NCI-H128 (cell line): ENCODE data around the gene ANXA7.

Experiments used
- DNase-seq: peaks from one replicate; lab custom pipeline; 2025; ENCODE audit not compliant: unreplicated experiment; lab: John Stamatoyannopoulos, UW

Gene ANXA7

DNA sequence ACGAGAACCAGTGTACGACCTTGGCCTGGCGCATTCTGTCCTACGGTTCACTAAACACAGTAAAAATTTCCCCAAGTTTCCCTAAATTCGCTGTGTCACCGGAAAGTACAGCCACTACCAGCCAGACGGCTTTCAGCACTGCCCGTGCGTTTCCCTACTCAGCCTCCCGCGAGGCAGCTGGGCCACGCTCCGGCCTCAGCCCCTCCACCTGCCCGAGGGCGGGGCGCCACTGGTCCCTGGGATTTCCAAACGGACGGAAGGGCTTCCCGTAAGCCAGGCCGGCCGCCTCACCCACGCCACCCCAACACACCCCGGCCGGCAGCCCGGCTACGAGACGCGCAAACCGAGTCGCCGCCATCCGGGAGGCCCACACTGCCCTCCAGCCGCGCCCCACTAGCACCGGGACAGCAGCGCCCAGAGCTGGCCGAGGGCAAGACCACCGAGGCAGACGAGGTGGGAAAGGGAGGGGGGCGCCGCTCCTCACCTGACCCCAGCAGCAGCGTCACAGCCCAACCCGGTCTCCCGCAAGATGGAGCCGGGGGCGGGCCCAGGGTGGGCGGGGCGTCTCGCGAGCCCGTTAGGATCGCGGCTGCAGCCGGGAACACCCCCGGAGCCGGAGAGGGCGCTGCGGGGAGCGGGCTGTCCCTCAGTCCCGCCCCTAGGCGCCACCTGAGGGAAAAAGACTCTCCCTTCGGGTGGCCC lies at the start of gene ANXA7:
Gene ANXA7 (minus strand): TSS at position 531 of the 702 bp plus-strand sequence. CDS start 13,202 bp downstream, outside the sequence.
- peak; percentile 51 for DNase-seq

DNA sequence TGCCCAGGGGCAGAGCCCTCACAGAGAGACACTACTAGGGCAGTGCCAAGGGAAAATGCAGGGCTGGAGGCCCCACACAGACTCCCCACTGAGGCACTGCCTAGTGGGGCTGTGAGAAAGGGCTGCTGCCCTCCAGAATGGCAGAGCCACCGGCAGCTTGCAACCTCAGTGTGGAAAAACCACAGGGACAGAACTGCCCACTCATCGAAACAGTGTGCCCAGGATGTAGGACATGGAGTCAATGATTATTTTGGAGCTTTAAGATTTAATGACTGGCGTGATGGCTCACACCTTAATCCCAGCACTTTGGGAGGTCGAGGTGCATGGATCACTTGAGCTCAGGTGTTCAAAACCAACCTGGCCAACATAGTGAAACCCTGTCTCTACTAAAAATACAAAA lies 47.0 kb upstream of the ANXA7 start:
- DNase-seq = no peak

DNA sequence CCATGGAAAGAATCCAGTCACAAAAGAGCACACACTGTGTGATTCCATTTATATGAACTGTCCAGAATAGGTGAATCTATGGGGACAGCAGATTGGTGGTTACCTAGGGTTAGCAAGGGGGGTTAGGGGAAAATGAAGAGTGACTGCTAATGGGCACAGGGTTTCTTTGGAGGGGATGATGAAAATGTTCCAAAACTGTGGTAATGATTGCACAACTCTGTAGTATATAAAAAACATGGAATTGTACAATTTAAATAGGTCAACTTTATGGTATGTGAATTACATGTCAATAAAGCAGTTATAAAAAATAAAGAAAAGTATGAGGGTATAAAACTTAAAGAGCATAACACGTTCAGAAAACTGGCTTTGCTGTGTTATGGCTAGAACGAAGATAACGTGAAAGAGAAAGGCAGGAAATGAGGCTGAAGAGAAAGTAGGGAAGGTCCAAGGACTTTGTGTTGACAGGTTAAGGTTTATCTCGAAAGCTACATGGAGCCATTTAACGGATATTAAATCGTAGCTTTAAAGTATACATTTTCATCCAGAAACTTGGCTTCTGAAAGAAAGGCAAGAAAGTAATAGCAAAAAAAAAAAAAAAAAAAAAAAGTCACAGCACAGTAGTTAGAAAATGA lies 45.9 kb upstream of the ANXA7 start:
- no peak for DNase-seq

DNA sequence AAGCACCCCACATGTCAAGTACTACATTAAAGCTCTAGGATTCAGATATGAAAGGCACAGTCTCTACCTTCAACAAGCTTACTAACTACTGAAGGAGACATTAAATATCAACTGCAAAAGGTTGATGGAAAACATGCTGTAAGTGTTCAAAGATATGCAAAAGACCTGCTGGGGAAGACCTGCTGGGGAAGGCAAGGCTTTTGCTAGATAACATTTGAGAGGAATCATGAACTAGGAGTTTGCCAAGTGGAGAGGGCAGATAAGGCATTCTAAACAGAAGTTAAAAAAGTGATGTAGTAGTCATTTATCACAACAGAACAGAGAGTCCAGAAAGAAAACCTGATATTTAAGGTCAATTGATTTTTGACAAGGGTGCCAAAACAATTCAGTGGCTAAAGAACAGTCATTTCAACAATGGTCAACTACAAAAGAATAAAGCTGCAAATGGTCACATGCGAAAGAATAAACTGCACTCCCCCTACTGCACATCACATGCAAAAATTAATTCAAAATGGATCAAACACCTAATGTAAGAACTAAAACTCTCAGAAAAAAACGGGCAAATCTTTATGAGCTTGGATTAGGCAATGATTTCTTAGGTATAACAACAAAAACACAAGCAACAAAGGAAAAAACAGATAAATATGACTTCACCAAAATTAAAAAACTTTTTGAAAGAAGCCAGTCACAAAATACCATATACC lies 42.5 kb upstream of the ANXA7 start:
- DNase-seq = no peak

DNA sequence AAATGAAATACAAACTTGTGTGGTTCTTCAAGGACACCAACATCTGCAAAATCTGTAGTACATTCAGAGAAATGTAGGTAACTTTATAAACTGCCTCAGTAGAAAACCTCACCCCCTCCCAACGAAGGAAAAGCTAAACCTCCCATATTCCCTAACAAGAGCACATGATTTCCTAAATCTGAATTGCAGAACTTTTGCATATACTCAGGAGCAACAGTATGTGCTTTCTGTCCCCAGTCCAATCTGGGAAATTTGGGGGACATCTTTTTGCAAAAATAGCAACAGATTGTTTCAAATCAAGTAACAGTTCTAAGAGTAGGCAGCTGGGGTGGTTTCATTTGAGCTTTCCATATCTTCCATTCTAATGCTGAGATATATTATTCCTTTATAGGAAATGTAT lies 35.3 kb upstream of the ANXA7 start:
- DNase-seq = no peak

DNA sequence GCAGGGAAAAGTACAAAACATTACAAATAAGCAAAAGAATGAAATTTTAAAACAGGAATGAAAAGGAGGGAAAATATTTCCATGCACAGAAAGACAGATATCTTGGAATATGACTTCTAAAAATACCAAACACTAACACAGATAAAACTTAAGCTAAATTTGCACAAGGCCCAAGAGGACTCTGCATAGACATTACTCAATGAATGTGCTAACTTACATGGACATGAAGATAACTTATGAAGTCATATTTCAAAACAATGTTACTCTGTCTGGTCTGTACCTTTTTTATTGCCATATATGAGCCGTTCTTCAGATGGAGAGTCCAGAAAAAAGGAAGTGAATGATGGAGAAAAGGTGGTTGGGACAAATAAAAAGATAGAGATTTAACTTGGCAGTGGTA lies 34.5 kb upstream of the ANXA7 start:
- no peak for DNase-seq

DNA sequence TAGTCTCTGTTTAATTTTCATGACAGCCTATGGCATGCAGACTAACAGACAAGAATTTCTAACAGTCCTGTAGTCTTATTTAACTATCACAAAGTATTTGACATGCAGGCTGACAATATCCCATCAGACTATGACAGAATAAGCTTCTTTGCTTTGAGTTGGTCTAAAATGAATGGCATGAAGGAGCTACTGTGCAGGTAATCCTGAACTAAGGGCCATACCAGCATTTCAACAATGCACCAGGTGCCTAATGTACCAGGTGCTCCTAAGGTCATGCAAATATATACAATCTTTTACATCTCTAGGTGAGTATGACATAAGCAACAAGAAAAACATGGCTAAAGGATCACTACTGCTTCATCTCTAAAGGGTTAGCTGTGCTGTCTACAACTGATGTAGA lies 33.1 kb upstream of the ANXA7 start:
- no peak for DNase-seq

DNA sequence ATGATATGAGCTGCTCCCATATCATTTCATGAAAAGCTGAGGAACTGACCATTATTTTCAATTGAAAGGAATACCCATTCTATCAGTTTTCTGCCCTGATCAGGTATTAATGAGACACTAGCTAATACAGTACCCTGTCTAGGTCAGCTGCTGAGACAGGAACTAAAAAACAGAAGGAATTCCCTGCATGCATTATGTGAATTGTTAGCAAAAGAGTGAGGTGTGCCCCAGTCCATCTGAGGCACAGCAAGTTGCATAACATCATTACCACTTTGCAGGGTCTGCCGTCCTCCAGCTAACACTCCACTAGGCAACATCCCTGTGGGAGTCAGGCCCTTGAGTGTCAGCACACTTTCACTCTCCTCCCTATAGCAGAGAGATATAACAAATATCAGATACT lies 30.6 kb upstream of the ANXA7 start:
- DNase-seq = no peak

DNA sequence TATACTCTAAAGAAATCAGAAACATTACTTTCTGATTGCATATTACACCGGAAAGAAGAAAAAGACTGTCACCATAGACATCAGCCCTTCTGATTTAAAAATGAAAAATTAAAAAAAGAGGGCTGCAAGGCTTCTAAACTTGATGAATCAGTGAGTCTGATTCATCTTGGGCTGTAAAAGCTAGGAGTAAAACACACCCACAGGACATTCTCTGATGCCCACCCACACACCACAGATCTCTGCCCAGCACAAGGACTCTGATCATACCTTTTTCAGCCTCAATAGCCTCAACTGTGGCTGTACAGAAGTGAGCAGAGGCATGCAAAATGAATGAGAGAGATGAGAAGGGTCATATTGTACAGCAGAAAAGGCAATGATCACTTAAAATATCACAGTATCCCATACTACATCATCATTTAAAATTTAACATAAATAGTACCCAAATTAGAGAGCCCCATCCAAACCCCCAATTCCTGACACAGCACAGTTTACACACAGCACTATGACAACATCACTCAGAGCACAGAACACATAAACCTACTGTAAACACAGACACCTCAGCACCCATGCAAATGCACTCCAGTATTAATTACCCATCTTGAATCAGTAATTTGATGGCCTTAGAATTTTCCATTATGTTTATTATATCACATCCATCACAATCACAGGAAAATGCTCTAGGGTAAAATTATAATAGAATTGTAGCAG lies 25.9 kb upstream of the ANXA7 start:
- no peak for DNase-seq

DNA sequence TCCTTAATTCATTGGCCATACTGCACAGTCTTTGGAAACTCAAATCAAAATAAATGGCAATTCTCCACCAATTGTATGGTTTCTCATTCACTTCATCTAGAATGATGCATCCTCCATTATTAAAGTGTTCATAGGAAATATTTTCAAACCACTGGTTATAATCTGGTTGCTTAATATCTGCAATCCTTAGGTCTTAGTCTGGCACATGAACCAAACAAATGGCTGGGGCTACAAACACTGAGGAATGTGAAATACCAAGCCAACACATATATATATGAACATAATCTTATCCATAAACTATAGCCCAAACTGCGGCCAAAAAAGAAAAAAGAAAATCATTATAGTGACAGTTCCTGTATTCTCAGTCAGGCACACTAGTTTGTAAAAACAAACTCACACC lies 25.2 kb upstream of the ANXA7 start:
- DNase-seq = no peak

DNA sequence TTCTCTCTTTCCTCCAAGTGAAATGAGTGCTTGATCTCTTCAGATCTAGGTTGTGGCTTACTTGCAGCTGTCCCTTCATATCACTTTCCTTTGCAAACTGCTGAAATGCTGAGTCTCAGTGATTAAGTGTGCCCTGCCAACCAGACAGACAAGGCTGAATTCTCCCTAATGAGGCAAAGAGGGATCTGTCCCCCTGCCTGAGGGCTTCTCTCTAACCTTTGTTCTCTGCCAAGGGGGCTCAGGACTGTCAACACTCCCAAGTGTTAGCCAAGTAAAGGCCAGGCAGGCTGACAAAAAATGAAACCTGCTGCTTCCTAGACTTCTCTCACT lies 19.6 kb upstream of the ANXA7 start, which contains the start of gene MSS51:
Gene MSS51 (minus strand): TSS at position 24 of the 330 bp plus-strand sequence. CDS start 5,277 bp downstream, outside the sequence.
- DNase-seq = no peak

DNA sequence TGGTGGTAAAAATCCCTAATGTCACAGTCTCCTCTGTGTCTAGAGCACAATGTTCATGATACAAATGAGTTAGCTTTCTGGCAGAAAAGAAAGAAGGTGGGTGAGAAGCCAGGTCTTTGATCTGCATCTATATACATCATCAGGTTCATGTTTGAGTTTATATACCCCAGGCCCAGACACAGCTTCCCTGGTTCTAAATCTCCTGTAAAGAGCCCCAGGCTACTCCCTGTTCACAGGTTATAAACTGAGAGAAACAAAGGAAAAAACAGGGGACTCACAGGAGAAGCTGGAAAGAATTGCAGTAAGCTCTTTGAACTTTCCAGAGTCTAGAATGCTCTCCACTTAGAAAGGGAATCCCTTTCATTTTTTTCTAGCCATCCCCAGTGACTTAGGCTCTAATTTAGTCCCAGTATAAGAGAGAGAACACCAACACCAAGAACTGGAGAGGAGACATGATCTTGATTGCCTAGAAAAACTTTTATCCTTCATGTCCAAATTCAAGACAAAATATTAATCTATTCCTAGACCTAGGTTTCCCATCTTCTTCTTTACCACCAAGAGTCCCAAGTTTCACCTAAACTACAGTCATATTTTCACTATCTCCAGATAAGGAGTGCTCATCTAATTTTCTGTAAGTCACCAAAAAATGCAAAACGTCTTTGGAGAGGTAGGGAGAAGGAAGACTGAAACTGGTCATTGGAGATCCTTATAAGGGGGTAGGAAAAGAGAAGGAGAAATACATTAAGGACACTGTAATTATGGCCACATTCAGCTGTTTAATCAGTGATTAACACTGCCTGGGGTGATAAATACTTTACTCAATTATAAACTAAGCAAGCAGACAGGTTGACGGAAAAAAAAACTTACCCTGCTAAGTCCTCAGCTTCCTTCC lies 19.0 kb upstream of the ANXA7 start:
- DNase-seq = no peak

DNA sequence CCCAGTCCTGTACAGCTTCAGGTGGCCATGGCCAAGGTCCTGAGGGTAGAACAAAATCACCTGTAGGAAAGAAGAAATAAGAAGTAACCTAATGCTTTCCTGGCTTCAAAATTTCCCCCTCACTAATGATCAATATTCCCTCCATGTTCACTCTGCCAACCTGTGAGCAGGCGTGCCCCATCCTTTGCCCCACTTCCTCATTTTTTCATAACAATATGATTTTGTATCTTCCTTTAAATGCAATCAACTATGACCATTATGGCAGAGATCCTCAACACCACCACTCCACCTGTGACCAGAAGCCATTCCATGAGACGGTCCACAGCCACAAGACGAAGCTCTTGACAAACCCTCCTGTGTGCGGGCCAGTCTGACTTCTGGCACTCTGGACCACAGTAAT lies 12.5 kb upstream of the ANXA7 start:
- DNase-seq = no peak

DNA sequence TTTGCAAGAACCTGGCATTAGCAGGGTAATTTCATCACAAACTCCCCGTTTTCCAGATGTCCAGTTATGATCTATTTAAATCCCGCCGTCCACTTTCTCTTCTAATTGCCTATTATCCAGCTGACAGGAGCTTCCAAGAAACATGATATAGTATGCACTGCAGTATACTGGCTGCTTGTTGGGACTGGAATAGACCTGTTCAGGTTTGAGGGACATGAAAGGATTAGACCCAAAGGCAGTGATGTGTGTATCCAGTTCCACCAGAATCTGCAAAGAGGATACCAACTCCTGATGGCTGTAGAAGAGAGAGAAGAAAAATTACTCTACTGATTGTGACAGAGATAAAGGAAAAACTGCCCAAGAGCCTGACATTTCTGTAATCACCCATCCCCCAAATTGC lies 10.6 kb upstream of the ANXA7 start:
- no peak for DNase-seq

DNA sequence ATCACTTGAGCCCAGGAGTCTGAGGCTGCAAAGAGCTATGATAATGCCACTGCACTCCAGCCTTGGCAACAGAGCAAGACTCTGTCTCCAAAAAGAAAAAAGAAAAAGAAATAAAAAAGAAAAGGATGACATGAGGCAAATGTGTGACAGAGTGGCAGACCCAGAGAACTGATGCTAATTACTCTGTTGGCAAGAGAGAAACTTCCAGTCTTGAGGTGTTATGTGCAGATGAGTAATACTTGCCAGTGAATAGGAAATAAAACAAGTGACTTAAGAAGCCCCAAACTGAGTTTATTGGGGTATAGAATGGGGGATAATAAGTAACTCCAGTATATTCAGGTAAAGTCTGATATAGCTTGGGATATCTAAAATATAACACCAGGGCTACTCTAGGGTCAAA lies 9.5 kb upstream of the ANXA7 start:
- DNase-seq = no peak

DNA sequence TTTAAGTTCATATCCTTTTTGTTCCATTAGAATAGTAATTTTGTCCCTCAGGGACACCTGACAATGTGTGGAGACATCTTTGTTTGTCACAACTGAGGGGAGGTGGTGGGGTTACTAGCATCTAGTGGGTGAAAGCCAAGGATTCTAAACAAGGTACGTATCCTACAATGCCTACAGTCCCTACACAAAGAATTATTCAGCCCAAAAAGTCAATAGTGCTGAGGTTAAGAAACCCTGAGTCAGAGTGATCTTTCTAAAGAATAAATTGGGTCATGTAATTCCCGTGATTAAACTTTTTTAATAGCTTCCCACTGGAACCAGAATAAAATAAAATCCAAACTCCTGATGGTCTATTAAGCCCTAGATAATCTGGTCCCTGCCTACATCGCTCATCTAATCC lies 2.7 kb upstream of the ANXA7 start:
- no peak for DNase-seq

DNA sequence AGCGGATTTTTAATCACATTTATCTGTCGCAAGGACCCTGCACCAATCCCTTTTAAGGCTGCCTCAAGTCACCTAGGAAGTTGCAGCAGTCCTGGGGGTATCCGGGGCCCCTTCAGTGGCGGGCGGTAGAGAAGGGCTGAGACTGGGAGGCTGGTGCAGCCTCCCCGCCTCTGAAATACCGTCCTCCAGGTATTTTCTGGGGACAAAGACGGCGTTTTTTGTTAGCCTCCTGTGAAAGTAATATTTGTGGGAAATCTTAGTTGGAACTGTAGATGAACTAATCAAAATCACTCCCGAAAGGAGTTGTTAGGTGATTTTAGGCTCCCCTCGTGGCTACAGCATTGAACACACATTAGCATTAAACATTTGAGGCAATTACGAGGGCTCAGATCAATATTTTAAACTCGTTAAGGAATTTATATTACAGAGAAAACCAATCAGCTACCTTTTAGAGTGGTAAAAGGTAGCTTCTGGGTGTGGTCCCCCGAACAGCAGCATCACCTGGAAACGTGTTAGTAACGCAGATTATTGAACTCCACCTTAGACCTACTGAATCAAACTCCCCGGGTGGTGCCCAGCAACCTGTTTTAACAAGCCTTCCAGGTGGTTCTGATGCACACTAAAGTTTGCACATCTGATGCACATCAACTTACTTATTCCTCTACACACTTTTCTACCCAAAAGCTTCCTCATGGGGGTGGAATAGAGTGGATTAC lies 530 bp upstream of the ANXA7 start:
- DNase-seq = no peak

DNA sequence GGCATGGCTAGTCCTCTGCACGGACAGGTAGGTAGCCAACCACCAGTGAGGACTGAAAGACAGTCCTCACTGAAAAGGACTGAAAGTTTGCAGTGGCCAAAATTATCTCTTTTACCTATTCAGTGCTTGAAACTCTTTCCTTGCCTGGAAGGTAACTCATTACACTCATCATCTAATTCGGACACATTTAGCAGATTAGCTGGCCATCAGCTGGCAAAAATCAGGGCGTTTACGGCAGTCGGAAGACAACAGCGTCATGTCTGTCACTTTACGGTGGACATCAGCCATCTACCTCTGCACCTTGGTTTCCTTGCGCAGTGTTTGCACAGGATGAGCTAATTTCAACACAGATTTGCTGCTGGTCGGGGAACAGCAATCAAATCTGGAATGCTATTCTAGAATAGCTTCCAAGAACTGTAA lies 740 bp downstream of the ANXA7 start:
- no peak for DNase-seq

DNA sequence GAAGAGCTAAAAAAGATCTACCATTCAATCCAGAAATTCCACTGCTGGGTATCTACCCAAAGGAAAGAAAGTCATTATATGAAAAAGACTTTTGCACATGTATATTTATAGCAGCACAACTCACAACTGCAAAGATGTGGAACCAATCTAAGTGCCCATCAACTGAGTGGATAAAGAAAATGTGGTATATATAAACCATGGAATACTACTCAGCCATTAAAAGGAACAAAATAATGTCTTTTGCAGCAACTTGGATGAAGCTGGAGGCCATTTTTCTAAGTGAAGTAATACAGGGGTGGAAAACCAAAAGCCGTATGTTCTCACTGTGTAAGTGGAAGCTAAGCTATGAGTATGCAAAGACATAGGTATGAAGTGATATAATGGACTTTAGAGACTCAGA lies 3.0 kb downstream of the ANXA7 start:
- DNase-seq = no peak

DNA sequence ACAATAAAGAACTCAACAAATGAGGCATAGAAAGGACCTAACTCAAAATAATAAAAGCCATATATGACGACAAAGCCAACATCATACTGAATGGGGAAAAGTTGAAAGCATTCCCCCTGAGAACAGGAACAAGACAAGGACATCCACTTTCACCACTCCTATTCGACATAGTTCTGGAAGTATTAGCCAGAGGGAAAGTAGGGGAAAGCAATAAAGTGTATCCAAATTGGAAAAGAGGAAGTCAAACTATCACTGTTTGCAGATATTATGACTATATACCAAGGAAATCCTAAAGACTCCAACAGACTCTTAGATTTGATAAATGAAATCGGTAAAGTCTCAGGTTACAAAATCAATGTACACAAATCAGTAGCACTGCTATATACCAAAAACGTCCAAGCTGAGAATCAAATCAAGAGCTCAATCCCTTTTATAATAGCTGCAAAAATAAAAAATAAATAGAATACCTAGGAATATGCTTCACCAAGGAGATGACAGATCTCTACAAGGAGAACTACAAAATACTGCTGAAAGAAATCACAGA lies 4.8 kb downstream of the ANXA7 start:
- DNase-seq = no peak
